H7 (cell line): ENCODE results near the gene PLXNB3. TPM values are rescaled to one million over a fixed set of nuclear protein-coding genes. Genes with fewer than 3 reads are reported as not detected.
"Not testable (repeated sequence)": the region's sequence is repeated elsewhere in the genome, so short reads cannot be mapped to it uniquely, and the experiment has no call there.

ENCODE experiments used
- DNase-seq: peaks from one replicate; pipeline ENCODE4 v3.0.0; 2012
- H3K27me3 ChIP-seq: 2 replicates; pipeline ENCODE4 v1.6.0; 2011; ENCODE audit warnings: mild to moderate bottlenecking, low read length; ENCODE audit not compliant: control insufficient read depth, insufficient read depth
- H3K36me3 ChIP-seq: replicated peaks from 2 replicates; pipeline ENCODE4 v1.5.1; 2011; ENCODE audit warnings: low read length; ENCODE audit not compliant: control insufficient read depth, insufficient read depth
- H3K4me3 ChIP-seq: 2 replicates; pipeline ENCODE4 v1.5.1; 2011; ENCODE audit warnings: low read depth, mild to moderate bottlenecking, control low read depth, low read length, moderate library complexity; ENCODE audit not compliant: insufficient read depth
- total RNA-seq: library from RNA; depleted of rRNA; stranded (reverse); fragments of >200 nt; shearing (Covaris generic); gene quantifications from 2 replicates; pipeline ENCODE4 v1.2.3, GENCODE V29; 2014

Gene PLXNB3
- total RNA-seq, 1 experiment from 2014 or later = not detected

DNA sequence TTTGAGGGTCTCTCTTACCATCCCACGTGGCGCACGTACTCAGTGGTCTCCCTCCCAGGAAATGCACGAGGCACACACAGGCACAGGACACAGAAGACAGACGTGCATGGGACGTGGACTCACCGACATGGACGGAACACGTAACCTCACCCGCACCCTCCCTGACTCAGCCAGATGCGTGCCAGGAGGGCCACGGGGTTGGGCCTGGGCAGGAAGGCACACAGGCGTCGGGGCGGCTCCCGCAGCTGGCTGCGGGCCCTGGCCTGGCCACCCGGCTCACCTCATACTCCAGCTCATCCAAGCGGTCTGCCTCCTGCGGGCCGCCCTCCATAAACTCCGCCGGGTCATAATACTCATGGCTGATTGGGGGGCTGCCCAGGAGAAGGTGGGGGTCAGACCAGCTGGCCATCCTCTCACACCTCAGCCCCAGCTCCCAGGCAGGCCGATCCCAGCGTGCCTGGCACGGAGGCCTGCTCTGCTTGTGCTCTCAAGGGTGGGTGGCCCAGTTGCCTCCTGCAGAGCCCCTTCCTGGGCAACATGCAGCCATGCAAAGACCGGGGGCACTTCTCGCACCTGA lies 43.0 kb downstream of the PLXNB3 start:
- Histone ChIP-seq H3K36me3 (no peaks in the 10 kb centered on the region; the same call in 1 of the 2 replicates), H3K27me3 (no peaks in the 10 kb centered on the region), H3K4me3 (no peak overlapping the region)
- DNase-seq = no peak

DNA sequence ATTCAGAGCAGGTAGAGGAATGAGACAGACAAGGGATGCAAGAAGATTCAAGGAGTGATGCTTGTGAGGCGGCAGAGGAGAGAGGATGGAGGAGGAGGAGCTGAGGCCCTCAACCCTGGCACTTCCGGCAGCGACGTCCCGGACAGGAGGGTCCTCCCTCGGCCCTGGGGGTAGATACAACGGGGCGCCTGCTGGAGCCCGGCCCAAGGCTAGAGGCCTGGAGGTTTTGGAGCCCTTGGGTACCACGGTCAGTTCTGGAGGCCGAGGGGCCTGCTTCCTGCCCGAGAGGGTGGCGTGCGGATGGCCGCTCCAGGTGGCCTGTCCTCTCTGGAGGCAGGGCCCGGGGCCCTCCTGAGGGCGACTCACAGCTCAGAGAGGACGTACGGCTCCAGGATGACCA lies 43.9 kb downstream of the PLXNB3 start:
- no peak for DNase-seq
- Histone ChIP-seq H3K27me3 (no peaks in the 10 kb centered on the region), H3K36me3 (no peaks in the 10 kb centered on the region; the same call in none of the 2 replicates), H3K4me3 (no peak overlapping the region)

GRCh38 chrX:153812220-153812619 lies 48.2 kb downstream of the PLXNB3 start:
- H3K27me3 ChIP-seq = no peaks in the 10 kb centered on the region
- peak; percentile 81 for DNase-seq
- H3K36me3 ChIP-seq = no peaks in the 10 kb centered on the region; the same call in none of the 2 replicates
- H3K4me3 ChIP-seq = no peak overlapping the region

DNA sequence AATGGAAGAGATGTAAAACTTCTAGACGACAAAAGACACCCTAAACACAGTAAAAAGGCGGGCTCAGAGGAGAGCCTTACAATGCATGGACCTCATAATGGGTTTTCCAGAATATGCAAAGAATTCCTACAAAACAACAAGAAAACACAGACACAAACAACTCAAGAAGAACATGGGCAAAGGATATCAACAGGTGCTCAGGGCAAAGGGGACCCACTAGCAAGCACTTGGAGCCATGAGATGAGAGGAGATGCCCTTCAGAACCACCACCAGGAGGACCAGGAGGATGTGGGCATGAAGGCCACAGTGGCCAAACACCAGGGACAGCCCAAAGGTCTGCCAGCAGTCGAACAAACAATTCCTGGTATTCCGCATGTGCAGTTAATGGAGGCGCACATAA lies 49.1 kb downstream of the PLXNB3 start:
- Histone ChIP-seq H3K27me3 (no peaks in the 10 kb centered on the region), H3K4me3 (no peak overlapping the region), H3K36me3 (no peaks in the 10 kb centered on the region; the same call in none of the 2 replicates)
- DNase-seq = no peak

DNA sequence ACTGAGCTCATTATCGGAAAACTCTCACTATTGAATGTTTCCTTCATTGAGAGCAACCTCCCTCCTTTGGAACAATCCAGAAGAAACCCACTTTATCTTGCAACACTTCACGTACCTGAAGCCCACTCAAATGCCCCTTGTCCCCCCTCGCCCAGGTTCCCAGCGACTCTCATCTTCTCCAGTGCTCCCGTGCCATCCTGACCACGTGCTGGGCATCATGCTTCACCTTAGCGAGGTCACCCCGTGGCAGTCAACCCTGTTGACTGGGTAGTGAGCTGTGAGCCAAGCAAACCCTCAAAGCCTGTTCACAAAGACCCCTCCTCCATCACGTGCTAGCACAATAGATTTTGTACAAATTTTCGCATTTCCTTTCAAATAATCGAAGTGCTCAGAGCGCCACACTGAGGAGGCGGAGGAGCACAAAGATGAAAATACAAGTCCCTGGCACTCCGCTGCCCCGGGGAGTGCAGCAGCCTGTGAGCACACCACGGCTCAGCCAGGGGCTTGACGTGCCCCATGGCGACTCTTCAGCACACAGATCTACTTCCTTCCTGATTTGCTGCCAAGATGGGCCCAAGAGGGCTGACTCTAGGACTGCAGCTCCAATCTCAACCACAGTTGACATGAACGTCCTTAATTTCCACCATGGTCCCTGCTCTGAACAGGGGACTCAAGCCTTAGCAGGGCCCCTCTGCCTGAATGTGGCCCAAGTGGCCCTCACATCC lies 50.7 kb downstream of the PLXNB3 start:
- H3K36me3 ChIP-seq = no peaks in the 10 kb centered on the region; the same call in none of the 2 replicates
- no peak overlapping the region for H3K4me3 ChIP-seq
- peak; percentile 53 for DNase-seq
- no peaks in the 10 kb centered on the region for H3K27me3 ChIP-seq

- Histone ChIP-seq H3K4me3 (no peak overlapping the region), H3K27me3 (no peaks in the 10 kb centered on the region), H3K36me3 (no peaks in the 10 kb centered on the region; the same call in 1 of the 2 replicates)
- DNase-seq = peak; percentile 49
Observed at GRCh38 chrX:153816831-153817690, 53.0 kb downstream of the PLXNB3 start.

DNA sequence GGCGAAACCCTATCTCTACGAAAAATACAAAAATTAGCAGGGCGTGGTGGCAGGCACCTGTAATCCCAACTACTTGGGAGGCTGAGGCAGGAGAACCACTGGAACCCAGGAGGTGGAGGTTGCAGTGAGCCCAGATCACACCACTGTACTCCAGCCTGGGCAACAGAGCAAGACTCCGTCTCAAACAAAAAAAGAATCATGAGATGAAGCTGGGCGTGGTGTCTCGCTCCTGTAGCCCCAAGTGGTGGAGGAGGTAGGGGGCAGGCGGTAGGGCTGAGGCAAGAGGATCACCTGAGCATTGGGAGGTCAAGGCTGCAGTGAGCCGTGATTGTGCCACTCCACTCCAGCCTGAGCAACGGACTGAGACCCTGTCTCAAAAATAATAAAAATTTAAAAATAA lies 54.0 kb downstream of the PLXNB3 start:
- peak; percentile 30 for DNase-seq
- not testable (repeated sequence) for H3K36me3 ChIP-seq, H3K27me3 ChIP-seq, H3K4me3 ChIP-seq

DNA sequence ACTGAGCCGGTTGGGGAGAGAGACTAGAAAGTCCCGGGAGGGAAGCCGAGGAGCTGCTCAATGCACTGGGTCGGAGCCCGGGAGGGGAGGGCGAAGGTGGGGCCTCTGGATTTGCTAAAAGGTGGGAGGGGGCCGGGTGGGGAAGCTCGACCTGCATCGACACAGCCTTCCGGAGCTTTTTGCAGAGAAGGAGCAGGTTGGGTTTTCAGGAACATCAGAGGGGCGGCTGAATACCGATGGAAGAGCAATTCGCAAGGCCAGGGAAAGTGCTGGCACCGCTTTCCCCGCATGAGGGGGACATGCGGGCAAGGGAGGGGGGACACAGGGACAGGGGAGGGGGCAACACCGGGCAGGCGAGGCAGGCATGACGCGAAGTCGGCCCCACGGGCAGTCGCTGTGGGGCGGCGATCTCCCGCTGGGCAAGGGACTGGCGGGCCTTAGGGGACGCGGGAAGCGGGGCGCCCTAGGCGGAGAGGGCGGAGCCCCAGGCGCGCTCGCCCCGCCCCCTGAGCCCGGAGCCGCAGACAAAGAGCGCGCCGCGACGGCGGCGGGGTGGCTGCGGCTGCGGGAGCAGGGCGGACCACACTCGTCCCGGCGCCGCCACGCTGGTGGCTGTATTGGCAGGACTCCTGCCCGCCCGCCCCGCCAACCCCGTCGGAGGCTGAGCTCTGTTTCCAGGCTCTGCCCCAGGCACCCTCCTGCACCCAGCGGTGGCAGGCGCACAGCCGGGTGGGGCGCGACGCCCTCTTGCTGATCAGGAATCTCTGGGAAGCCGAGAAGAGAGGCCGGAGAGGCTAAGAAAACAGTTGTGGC lies 54.7 kb downstream of the PLXNB3 start:
- peak overlapping the region; percentile 37 for H3K4me3 ChIP-seq
- DNase-seq = peak; percentile 96
- H3K36me3 ChIP-seq = no peaks in the 10 kb centered on the region
- H3K27me3 ChIP-seq = no peaks in the 10 kb centered on the region

GRCh38 chrX:153819384-153820040 lies 55.5 kb downstream of the PLXNB3 start:
- no peaks in the 10 kb centered on the region for H3K36me3 ChIP-seq
- peak overlapping the region; percentile 37 for H3K4me3 ChIP-seq
- peak; percentile 74 for DNase-seq
- H3K27me3 ChIP-seq = no peaks in the 10 kb centered on the region

- peak; percentile 38 for DNase-seq
- Histone ChIP-seq H3K27me3 (no peaks in the 10 kb centered on the region), H3K36me3 (no peaks in the 10 kb centered on the region), H3K4me3 (no peak overlapping the region)
Observed at GRCh38 chrX:153820601-153821000, 56.6 kb downstream of the PLXNB3 start.

DNA sequence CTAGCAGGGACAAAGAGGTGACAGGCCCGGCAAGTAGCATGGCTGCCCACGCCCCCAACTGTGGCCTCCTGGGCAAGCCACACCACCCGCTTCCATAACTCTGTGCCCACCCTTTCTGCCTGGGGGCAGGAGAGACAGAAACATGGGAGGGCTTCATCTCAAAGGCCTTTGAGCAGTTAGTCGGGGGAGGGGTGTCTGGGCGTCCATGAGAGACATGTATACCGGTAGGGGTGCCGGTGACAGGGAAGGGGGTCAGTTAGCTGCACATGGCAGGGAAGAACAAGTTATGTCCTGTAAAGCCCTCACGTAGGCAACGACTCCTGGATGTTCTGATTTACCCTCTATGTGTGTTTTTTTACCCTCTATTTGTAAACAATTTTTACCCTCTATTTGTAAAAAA lies 57.0 kb downstream of the PLXNB3 start:
- peak; percentile 47 for DNase-seq
- Histone ChIP-seq H3K27me3 (no peaks in the 10 kb centered on the region), H3K4me3 (no peak overlapping the region), H3K36me3 (no peaks in the 10 kb centered on the region)

- Histone ChIP-seq H3K36me3 (no peaks in the 10 kb centered on the region; the same call in 1 of the 2 replicates), H3K4me3 (no peak overlapping the region), H3K27me3 (no peaks in the 10 kb centered on the region)
- peak; percentile 20 for DNase-seq
Observed at GRCh38 chrX:153824348-153824747, 60.3 kb downstream of the PLXNB3 start.

- Histone ChIP-seq H3K4me3 (no peak overlapping the region), H3K36me3 (no peaks in the 10 kb centered on the region; the same call in 1 of the 2 replicates), H3K27me3 (no peaks in the 10 kb centered on the region)
- peak; percentile 14 for DNase-seq
Observed at GRCh38 chrX:153825042-153825441, 61.0 kb downstream of the PLXNB3 start.
